ENCODE measurements around the gene MANBA.
"Not testable (repeated sequence)": the region's sequence is repeated elsewhere in the genome, so short reads cannot be mapped to it uniquely, and the experiment has no call there.

The MANBA gene

GRCh38 chr4:102667001-102667400 lies 93.8 kb downstream of the MANBA start:
- no peak for DNase-seq

- no peak for DNase-seq
These were observed 95.2 kb downstream of the MANBA start for GRCh38 chr4:102665527-102665926.

DNA sequence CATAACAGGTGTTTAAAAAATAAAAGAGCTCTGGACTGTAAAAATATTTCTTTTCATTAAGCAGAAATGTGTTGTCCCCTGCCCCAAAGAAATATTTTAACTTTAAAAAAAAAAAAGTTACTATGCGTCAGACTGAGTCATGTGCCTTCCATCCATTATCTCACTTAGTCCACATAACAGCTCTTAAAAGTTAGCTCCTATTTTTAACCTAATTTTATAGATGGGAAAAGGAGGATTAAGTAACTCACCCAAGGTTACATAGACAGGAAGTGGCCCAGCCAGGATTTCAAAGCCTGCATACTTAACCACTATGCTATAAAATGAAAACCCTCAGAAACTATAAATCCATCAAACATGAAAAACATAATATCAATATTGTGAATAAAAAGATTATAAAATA lies 97.7 kb downstream of the MANBA start:
- no peak for DNase-seq

DNA sequence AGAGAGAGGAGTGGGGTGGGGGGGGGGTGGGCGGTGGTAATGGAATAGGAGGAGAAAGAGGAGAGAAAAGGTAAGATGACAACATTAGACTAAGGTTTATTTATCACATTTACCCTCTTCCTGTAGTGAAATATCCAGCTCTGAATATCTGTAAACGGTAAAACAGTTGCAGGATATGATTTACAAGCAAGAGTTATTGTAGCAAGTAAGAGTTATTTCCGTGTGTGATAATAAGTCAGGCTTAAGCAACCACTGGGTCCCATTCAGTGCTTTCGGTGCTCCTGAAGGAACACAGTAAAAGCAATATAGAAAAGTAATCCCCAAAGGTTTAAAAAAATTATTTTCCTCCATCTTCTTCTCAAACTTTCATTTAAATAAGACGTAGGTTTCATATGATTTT lies 103.6 kb downstream of the MANBA start:
- no peak for DNase-seq

DNA sequence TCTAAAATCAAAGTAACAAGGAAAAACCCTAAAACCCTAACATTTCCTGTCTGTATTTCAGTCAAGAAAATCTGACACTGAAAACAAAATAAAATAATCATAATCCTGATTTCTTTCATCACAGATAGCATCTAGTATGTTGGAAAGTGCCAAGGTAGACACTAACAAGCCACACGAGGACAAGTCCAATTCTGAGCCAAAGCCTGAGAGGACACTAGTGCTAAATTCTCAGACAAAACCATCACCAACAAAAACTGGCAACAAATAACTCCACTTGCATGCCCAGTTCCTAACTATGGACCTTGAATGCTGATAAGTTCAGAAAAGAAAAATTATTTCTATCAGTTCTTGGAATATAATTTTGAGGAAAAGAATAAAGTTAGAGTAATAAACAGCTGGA lies 113.7 kb downstream of the MANBA start:
- no peak for DNase-seq

GRCh38 chr4:102642631-102643298 lies 118.0 kb downstream of the MANBA start:
- DNase-seq = no peak

DNA sequence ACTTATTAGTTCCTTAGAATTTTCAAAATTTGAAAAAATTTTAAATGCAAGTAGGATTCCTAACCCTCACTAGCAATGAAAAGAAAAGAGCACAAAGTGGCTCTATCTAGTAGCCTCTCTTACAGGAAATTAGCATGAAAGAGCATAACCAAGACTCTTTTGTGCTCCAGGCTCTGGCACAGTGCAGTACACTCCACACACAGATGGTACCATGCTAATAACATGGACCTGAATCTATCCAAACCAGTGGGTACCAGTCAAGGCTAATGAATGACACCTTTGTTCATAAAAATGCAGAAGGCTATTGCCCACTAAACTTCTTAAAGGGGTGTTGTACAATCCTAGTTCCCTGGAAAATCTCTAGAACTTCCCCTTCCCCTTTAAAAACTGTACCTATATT lies 119.0 kb downstream of the MANBA start:
- DNase-seq = no peak

DNA sequence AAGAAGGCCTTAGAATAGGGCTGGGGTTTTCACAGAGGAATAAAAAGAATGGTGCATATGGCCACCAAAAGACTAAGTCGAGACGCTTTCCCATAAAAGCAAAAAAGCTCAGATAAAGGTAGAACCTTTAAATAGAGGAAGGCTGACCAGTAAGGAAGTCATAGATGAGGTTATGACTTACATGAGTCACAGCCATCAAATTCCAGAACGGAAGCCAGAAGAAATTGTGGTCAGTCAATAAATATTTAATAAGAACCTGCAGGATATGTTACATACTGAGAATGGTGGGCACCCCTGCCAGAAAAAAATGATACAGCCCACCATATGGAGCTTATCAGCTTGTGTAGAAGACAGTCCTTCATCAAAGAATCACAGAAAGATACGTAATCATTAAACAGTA lies 120.1 kb downstream of the MANBA start:
- no peak for DNase-seq

DNA sequence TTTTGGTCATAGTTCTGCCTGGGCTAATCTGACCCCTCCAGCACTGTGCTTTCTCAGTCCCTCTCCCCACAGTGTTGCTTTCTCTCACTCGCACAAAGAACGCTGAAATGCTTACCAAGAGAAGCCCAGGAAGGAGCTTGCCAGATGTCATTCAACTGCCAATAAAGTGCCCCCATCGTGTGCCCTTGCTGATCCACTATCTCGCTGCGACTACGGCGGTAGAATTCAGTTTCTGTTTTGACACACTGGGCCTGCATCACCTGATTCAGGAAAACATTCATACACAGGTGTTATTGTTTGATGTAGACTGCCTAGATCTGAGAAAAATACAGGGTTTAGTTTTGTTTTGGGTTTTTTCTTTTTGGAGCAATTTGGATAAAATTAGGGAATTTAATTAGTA lies 121.2 kb downstream of the MANBA start:
- no peak for DNase-seq

DNA sequence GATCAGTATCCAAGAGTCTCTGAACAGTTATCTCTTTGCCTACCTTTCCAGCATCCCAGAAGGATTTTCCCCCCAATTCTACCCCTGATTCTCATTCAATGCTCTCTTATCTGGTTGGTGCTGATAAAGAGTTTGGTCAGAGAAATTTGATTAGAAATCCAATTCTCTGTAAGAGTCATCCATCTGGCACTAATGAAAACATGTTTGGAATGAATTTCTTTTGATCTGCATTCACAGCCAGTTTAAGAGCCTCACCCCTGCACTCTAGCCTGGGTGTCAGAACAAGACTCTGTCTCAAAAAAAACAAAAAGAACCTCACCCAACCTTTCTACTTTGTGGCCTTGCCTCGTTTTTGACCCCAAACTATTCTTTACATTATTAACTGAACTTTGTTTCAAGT lies 122.1 kb downstream of the MANBA start:
- DNase-seq = no peak

DNA sequence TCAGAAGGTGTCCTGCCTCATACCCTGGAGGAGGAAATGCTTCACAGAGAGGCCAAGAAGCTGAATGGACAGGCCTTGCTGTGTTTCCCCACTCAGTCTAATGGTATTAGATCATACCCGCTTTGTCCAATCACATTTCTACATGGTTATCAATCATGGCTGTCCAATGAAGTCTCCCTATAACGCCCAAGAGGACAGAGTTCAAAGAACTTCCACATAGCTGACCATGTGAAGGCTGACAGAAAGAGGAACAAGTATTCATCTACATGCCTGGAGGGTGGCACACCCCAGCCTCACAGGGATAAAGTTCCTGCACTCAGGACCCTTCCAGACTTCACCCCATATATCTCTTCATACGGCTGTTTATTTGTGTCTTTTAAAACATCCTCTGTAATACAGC lies 123.4 kb downstream of the MANBA start:
- DNase-seq = no peak

DNA sequence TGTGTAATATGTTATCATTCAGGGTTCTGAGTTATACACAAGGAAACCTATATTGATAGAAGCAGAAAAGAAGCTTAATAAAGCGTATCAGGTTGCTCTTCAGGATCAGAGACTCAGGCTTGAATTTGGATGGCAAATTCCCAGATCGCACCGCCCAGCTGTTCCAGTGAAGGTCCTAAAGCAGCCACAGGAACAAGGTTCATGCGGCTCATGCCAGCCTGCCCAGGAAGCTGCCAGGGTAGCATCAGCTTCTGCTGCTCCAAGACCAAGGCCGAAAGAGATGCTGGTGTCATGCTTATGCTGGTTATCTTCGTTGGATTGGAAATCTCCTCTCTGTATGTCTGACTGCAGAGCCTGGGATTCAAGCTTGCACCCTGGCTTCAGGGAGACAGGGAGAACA lies 127.7 kb downstream of the MANBA start:
- no peak for DNase-seq

GRCh38 chr4:102632241-102633065 lies 128.3 kb downstream of the MANBA start:
- DNase-seq = no peak

DNA sequence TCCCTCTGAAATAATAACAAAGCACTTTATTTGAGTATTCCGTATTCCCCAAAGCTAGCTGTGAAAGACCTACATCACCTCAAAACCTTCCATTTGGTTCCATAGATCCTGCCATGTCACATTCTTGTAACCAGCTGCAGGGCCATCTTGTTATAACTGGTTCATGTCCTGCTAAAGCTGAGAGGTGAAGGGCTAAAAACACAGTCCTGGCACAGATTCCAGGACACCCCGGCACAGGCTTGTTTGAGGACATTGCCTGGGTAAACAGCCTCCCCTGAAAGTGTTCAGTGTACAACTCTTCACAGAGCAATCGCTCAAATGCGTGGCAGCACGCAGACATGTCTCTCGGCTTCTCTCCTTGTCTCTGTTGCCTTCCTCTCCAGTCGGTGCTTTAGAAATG lies 129.2 kb downstream of the MANBA start:
- DNase-seq = no peak

GRCh38 chr4:102629673-102630072 lies 131.1 kb downstream of the MANBA start:
- DNase-seq = no peak

GRCh38 chr4:102627831-102628523 lies 132.8 kb downstream of the MANBA start:
- no peak for DNase-seq

DNA sequence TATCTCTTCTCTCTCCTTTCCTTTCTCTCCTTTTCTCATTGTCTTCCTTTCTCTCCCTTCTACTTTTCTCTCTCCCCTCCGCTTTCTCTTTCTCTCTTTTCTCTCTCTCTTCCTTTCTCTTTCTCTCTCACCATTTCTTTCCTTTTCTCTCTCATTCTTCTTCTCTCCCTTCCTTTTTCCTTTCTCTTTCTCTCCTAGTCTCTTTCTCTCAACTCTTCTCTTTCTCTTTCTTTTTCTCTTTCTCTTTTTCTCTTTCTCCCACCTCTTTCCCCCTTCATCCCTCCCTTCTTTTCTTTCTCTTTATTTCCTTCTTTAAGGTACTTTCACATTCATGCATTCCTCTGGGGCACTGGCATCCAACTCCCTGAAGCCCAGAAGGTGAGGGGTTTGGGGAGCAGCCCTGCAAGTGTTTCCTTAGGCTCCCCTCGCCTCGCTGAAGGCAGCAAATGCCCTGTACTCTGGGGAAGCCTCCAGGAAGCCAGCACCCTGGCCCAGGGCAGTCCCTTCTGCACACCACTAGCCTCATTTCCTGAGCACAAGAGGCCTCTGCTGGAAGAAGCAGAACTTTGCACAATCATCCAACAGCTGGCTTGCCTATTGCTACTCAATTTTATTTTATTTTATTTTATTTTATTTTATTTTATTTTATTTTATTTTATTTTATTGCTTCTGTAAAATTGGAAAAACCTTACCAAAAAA lies 135.4 kb downstream of the MANBA start:
- DNase-seq = no peak

- DNase-seq = no peak
These were observed 136.3 kb downstream of the MANBA start for GRCh38 chr4:102624505-102624904.

- no peak for DNase-seq
These were observed 137.1 kb downstream of the MANBA start for GRCh38 chr4:102623622-102624021.

GRCh38 chr4:102620697-102621497 lies 139.9 kb downstream of the MANBA start:
- peak in 1 of 2 experiments; percentile 36 for DNase-seq

GRCh38 chr4:102619776-102620631 lies 140.8 kb downstream of the MANBA start:
- DNase-seq = not testable (repeated sequence)
